GM20000 (cell line): ENCODE data around the gene ZFX.

Source experiments
- DNase-seq: peaks from one replicate; pipeline ENCODE4 v3.0.0; 2012; ENCODE audit warnings: low spot score
- CTCF ChIP-seq: IDR thresholded peaks from 2 replicates; pipeline ENCODE4 v1.5.1; 2012; ENCODE audit warnings: mild to moderate bottlenecking, control low read depth; ENCODE audit errors: extremely low read depth, missing control alignments

Gene ZFX

DNA sequence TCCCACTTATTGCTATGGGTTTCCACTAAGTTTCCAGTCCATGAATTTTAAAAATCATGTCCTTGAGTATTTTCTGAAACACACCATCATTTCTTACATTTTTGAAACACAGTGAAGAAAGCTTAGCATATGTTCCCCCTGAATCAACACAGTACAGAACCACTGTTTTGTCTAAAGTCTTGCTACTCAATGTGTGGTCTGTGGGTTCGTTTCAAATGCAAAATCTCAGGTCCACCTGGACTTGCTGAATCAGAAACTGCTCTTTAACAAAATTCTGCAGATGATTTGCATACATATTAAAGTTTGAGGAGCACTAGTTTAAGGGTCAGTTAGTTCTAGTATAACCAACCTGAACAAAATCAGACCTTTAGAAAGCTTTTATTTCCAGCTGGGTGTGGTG lies 103.9 kb downstream of the ZFX start:
- TF ChIP-seq CTCF, result no peak
- no peak for DNase-seq

- no peak for TF ChIP-seq CTCF
Observed at GRCh38 chrX:24257011-24257410, 107.5 kb downstream of the ZFX start.

GRCh38 chrX:24259544-24260240 lies 110.2 kb downstream of the ZFX start:
- DNase-seq, result peak; percentile 13
- TF ChIP-seq CTCF, result peak; percentile 28

More at GRCh38 chrX:24257011-24257410, 107.5 kb downstream of the ZFX start:
- DNase-seq, result no peak

GRCh38 chrX:24260842-24261550 lies 111.5 kb downstream of the ZFX start:
- peak; percentile 11 for DNase-seq
- no peak for TF ChIP-seq CTCF

GRCh38 chrX:24262309-24262708 lies 112.8 kb downstream of the ZFX start:
- no peak for TF ChIP-seq CTCF
- DNase-seq, result no peak

DNA sequence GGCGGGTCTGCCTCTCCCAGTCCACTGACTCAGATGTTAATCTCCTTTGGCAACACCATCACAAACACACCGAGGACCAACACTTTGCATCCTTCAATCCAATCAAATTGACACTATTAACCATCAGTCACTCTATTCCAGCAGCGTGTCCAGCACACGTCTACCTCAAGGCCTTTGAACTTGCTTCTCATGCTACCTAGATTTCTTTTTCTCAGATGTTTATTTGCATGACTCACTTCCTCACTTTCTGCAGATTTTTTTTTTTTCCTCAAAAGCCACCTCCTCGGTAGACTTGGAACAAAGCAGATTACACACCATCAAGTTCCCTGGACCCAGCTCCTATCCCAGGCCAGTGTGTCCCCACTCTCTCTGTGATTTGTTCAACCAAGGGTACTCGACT lies 114.9 kb downstream of the ZFX start:
- TF ChIP-seq CTCF, result no peak
- DNase-seq, result no peak
